ENCODE measurements around the gene SACS. TPM values are rescaled to one million over a fixed set of nuclear protein-coding genes. Genes with fewer than 3 reads are reported as not detected.

The SACS gene
- polyA plus RNA-seq, 3 donors = 1.7 to 2.7 (median 2.2) TPM

DNA sequence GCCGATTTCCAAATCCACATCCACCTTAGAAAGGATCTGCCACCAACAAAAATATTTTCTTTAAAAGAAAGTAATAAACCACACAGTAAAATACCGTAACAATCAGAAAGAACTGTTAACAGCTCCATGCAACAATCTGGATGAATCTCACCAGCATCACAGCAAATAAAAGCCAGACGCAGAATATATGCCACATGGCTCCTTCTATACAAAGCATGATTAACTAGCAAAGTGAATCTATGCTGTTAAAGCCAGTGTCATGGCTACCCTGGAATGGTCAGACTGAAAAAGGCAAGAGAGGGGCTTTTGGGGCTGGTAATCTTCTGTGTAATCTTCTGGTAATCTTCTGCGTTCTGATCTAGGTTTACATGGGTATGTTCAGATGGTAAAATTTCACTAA lies 81.3 kb downstream of the SACS start:
- H3K4me3 ChIP-seq (replicated peaks in 1 of 3; ENCODE audit: low read depth in 2 of 3, low read length in 3 of 3) = no peak overlapping the region
- H2AFZ ChIP-seq (ENCODE audit: insufficient read depth, low read depth, low read length, poor library complexity, severe bottlenecking) = no peak overlapping the region
- no peak overlapping the region for H3K4me3 Mint-ChIP-seq
- no peak for DNase-seq
- H3K9ac ChIP-seq (ENCODE audit: insufficient read depth, low read length, poor library complexity, severe bottlenecking) = no peak overlapping the region
- no peak overlapping the region for H3K27ac ChIP-seq (ENCODE audit: low read depth in 1 of 2, low read length in 2 of 2)
- 100% methylated on average over 2 of the region's 4 CpGs for WGBS (ENCODE audit: insufficient coverage)
- no peaks in the 10 kb centered on the region for H3K4me1 ChIP-seq (ENCODE audit: control insufficient read depth in 1 of 2, insufficient read depth in 2 of 2, low read length in 2 of 2)
- H3K9me3 ChIP-seq (replicated peaks in 1 of 2; ENCODE audit: control insufficient read depth in 1 of 2, insufficient read depth in 1 of 2, low read length in 2 of 2) = no peaks in the 10 kb centered on the region
- intact Hi-C loops (cut with micrococcal nuclease) = no loop called here
- no peaks in the 10 kb centered on the region for H3K27me3 ChIP-seq (ENCODE audit: control insufficient read depth in 2 of 2, insufficient read depth in 2 of 2, low read length in 2 of 2)
- TF ChIP-seq CTCF (IDR thresholded peaks at IDR 0.05) = no peak
- H3K36me3 Mint-ChIP-seq = peaks cover 75 to 78% of the 10 kb centered on the region in 2 donors
- H3K27me3 Mint-ChIP-seq (ENCODE audit: low read depth in 3 of 3) = no peaks in the 10 kb centered on the region
- H3K4me2 ChIP-seq (replicated peaks; ENCODE audit: extremely low read depth, low read length, poor library complexity, severe bottlenecking) = no peak overlapping the region
- H3K4me1 Mint-ChIP-seq = peaks cover 5% of the 10 kb centered on the region
- H4K20me1 ChIP-seq (ENCODE audit: insufficient read depth, low read length) = no peaks in the 10 kb centered on the region
- H3K36me3 ChIP-seq (replicated peaks in 1 of 2; ENCODE audit: control insufficient read depth in 1 of 2, insufficient read depth in 2 of 2, low read length in 2 of 2) = peaks cover 28 to 86% of the 10 kb centered on the region in 2 donors
- H3K27ac Mint-ChIP-seq = no peak overlapping the region
- H3K9me3 Mint-ChIP-seq = peaks cover 0 to 4% (median 0%) of the 10 kb centered on the region in 7 donors
- H3K79me2 ChIP-seq (ENCODE audit: insufficient read depth, low read length) = no peaks in the 10 kb centered on the region

GRCh38 chr13:23350009-23350408 lies 83.5 kb downstream of the SACS start:
- Histone ChIP-seq H4K20me1 (ENCODE audit: insufficient read depth, low read length) (no peaks in the 10 kb centered on the region), H3K4me3 (replicated peaks in 1 of 3; ENCODE audit: low read depth in 2 of 3, low read length in 3 of 3) (no peak overlapping the region), H2AFZ (ENCODE audit: insufficient read depth, low read depth, low read length, poor library complexity, severe bottlenecking) (no peak overlapping the region), H3K9me3 (replicated peaks in 1 of 2; ENCODE audit: control insufficient read depth in 1 of 2, insufficient read depth in 1 of 2, low read length in 2 of 2) (no peaks in the 10 kb centered on the region), H3K4me2 (replicated peaks; ENCODE audit: extremely low read depth, low read length, poor library complexity, severe bottlenecking) (no peak overlapping the region), H3K36me3 (replicated peaks in 1 of 2; ENCODE audit: control insufficient read depth in 1 of 2, insufficient read depth in 2 of 2, low read length in 2 of 2) (peaks cover 12 to 76% of the 10 kb centered on the region in 2 donors), H3K27me3 (ENCODE audit: control insufficient read depth in 2 of 2, insufficient read depth in 2 of 2, low read length in 2 of 2) (no peaks in the 10 kb centered on the region), H3K9ac (ENCODE audit: insufficient read depth, low read length, poor library complexity, severe bottlenecking) (no peak overlapping the region), H3K4me1 (ENCODE audit: control insufficient read depth in 1 of 2, insufficient read depth in 2 of 2, low read length in 2 of 2) (no peaks in the 10 kb centered on the region), H3K27ac (ENCODE audit: low read depth in 1 of 2, low read length in 2 of 2) (no peak overlapping the region), H3K79me2 (ENCODE audit: insufficient read depth, low read length) (no peaks in the 10 kb centered on the region)
- H3K9me3 Mint-ChIP-seq = peaks cover 0 to 4% (median 0%) of the 10 kb centered on the region in 7 donors
- no peak for DNase-seq
- TF ChIP-seq CTCF (IDR thresholded peaks at IDR 0.05) = no peak
- H3K27ac Mint-ChIP-seq = no peak overlapping the region
- WGBS (ENCODE audit: insufficient coverage) = 91% methylated on average over 2 of the region's 3 CpGs
- H3K36me3 Mint-ChIP-seq = peaks cover 74 to 82% of the 10 kb centered on the region in 2 donors
- peaks cover 5% of the 10 kb centered on the region for H3K4me1 Mint-ChIP-seq
- H3K4me3 Mint-ChIP-seq = no peak overlapping the region
- intact Hi-C loops (cut with micrococcal nuclease) = no loop called here
- H3K27me3 Mint-ChIP-seq (ENCODE audit: low read depth in 3 of 3) = no peaks in the 10 kb centered on the region
